OCI-LY7 (cell line): ENCODE measurements around the gene GNPDA1. TPM values are rescaled to one million over a fixed set of nuclear protein-coding genes. Genes with fewer than 3 reads are reported as not detected.

Experiments used
- BruUV-seq: library from RNA; stranded (reverse); fragments of 400-500 nt; replicated peaks from 2 replicates; lab custom pipeline; 2021; lab: Mats Ljungman, UMichigan
- CTCF ChIA-PET: fragments of 300-600 bp; sonication (Branson Sonifier 250); formaldehyde crosslinking; loops from one replicate; lab custom pipeline; 2022; ENCODE audit warnings: antibody characterized with exemption; ENCODE audit not compliant: unreplicated experiment; lab: Charles Lee
- POLR2A ChIA-PET: fragments of 300-600 bp; sonication (Branson Sonifier 250); formaldehyde crosslinking; loops from one replicate; lab custom pipeline; 2022; ENCODE audit warnings: antibody characterized with exemption; lab: Charles Lee
- DNase-seq: peaks from one replicate; pipeline ENCODE4 v3.0.0-alpha.2; 2015; ENCODE audit warnings: low spot score
- H2AFZ ChIP-seq: fragments of 200-600 bp; sonication (generic), shearing (Covaris generic); 2 replicates; pipeline ENCODE4 v1.6.1; 2014; ENCODE audit warnings: mild to moderate bottlenecking, antibody characterized with exemption, low read length, moderate library complexity
- H3K27ac ChIP-seq: fragments of 200-600 bp; sonication (generic); 2 replicates; pipeline ENCODE4 v1.5.1; 2014; ENCODE audit warnings: mixed run types, low read depth, mild to moderate bottlenecking, moderate library complexity, low read length, inconsistent platforms; ENCODE audit not compliant: poor library complexity, severe bottlenecking
- H3K36me3 ChIP-seq: fragments of 200-600 bp; sonication (generic); 2 replicates; pipeline ENCODE4 v1.6.1; 2014; ENCODE audit warnings: mild to moderate bottlenecking, antibody characterized with exemption, low read length, moderate library complexity, mixed read lengths; ENCODE audit not compliant: insufficient read depth
- H3K4me1 ChIP-seq: fragments of 200-600 bp; sonication (generic); 2 replicates; pipeline ENCODE4 v1.5.1; 2014; ENCODE audit warnings: mild to moderate bottlenecking, low read length; ENCODE audit not compliant: insufficient read depth, poor library complexity, severe bottlenecking
- H3K4me2 ChIP-seq: fragments of 200-600 bp; sonication (generic); 2 replicates; pipeline ENCODE4 v1.6.1; 2014; ENCODE audit warnings: mild to moderate bottlenecking, low read length
- H3K4me3 ChIP-seq: fragments of 200-600 bp; sonication (generic); 2 replicates; pipeline ENCODE4 v1.5.1; 2014; ENCODE audit warnings: mild to moderate bottlenecking, low read depth, low read length; ENCODE audit not compliant: poor library complexity, severe bottlenecking
- H3K79me2 ChIP-seq: fragments of 200-600 bp; sonication (generic); 2 replicates; pipeline ENCODE4 v1.6.1; 2016; ENCODE audit warnings: low read depth, mild to moderate bottlenecking, low read length, moderate library complexity, mixed read lengths; ENCODE audit not compliant: insufficient read depth
- H3K9me2 ChIP-seq: fragments of 200-600 bp; sonication (generic); 2 replicates; pipeline ENCODE4 v1.6.1; 2016; ENCODE audit warnings: mild to moderate bottlenecking, low read length, mixed read lengths; ENCODE audit not compliant: insufficient read depth
- H3K9me3 ChIP-seq: fragments of 200-600 bp; sonication (generic); 2 replicates; pipeline ENCODE4 v1.6.1; 2014; ENCODE audit warnings: mild to moderate bottlenecking, mixed run types, low read length, mixed read lengths
- H4K20me1 ChIP-seq: fragments of 200-600 bp; sonication (generic); 2 replicates; pipeline ENCODE4 v1.6.1; 2014; ENCODE audit warnings: mild to moderate bottlenecking, antibody characterized with exemption, low read length, moderate library complexity, mixed read lengths; ENCODE audit not compliant: insufficient read depth
- CTCF ChIP-seq: fragments of 200-600 bp; sonication (generic); conservative IDR thresholded peaks from 2 replicates; pipeline ENCODE4 v1.5.1; 2014; ENCODE audit warnings: mild to moderate bottlenecking, antibody characterized with exemption, low read length, moderate library complexity, mixed read lengths
- EZH2phosphoT487 ChIP-seq: fragments of 200-600 bp; sonication (generic); IDR thresholded peaks from 2 replicates; pipeline ENCODE4 v1.6.1; 2018; ENCODE audit warnings: low read depth, borderline replicate concordance, mild to moderate bottlenecking, mixed run types, antibody characterized with exemption, low read length, moderate library complexity, mixed read lengths
- intact Hi-C: fragments of 100-400 bp; cut with micrococcal nuclease; formaldehyde crosslinking; loops from one replicate; pipeline ENCODE4 v1.10.0; 2022; ENCODE audit not compliant: unreplicated experiment
- total RNA-seq, 2 experiments: library from RNA; depleted of rRNA in 1 of 2; stranded (reverse); fragments of >200 nt in 1 of 2; shearing (Covaris generic) in 1 of 2; gene quantifications; 2 replicates each; pipeline ENCODE4 v1.2.3, GENCODE V29; 2014 to 2022

Gene GNPDA1
- total RNA-seq, 2 experiments from 2014 or later: 20.2 to 23.1 TPM

- BruUV-seq: no TSS peak
- Histone ChIP-seq H3K4me1 (no peaks in the 10 kb centered on the region), H3K9me3 (no peaks in the 10 kb centered on the region), H3K4me3 (no peak overlapping the region), H3K4me2 (no peak overlapping the region), H3K9me2 (no peaks in the 10 kb centered on the region), H3K79me2 (no peaks in the 10 kb centered on the region), H4K20me1 (no peaks in the 10 kb centered on the region), H3K36me3 (no peaks in the 10 kb centered on the region), H3K27ac (no peak overlapping the region), H2AFZ (no peak overlapping the region)
- ChIA-PET CTCF (no interaction called here), POLR2A (no interaction called here)
- DNase-seq: no peak
- TF ChIP-seq CTCF (no peak), EZH2phosphoT487 (no peak)
- intact Hi-C loops: no loop called here
These were observed 44.9 kb upstream of the GNPDA1 start for GRCh38 chr5:142057697-142058056.

DNA sequence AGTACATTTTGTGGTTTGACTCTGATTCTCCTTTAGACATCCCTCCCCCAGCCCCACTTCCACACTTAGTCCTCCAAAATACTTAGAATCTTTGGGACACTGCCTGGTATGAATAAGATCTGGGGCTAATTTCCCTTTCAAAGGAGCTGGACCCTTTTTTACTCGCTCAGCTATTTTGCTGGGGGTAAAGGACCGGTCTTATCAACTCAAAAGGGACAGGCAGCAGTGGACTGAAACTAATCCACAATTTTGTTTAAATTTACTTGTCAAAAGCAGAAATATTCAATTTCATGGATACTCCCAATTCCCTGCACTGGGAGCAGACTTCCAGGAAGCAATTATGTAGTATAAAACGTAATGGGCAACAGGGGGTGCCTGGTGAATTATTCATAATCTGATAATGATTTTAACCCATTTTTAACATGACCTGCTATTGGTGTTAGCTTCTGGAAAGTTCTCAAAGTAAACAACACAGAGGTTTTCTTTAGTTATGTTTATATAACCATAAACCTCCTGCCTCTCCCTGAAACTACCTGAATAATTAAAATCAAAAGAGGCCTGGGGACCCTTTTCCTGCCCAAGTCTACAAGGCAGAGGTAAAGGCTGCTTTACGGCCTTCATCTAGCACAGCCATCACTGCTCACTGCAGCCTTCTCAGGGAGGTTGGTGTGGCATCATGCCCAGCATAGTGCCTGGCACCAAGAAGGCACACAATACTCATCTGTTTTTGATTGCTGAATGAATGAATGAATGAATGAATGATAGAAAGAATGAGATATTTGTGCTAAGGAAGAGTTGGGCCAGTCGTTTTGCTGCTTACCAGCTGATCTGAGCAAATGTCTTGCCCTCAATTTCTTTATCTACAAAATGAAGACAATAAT lies 44.2 kb upstream of the GNPDA1 start:
- POLR2A ChIA-PET: no interaction called here
- no peak for DNase-seq
- no peak overlapping the region for H3K4me2 ChIP-seq

More for the DNA sequence above, 44.2 kb upstream of the GNPDA1 start:
- Histone ChIP-seq H3K27ac (no peak overlapping the region), H2AFZ (no peak overlapping the region), H4K20me1 (no peaks in the 10 kb centered on the region), H3K4me3 (no peak overlapping the region), H3K36me3 (no peaks in the 10 kb centered on the region), H3K9me2 (no peaks in the 10 kb centered on the region), H3K4me1 (no peaks in the 10 kb centered on the region), H3K9me3 (no peaks in the 10 kb centered on the region), H3K79me2 (no peaks in the 10 kb centered on the region)
- CTCF ChIA-PET: no interaction called here
- no TSS peak for BruUV-seq
- intact Hi-C loops: no loop called here
- TF ChIP-seq EZH2phosphoT487: no peak
- TF ChIP-seq CTCF: no peak
